ENCODE measurements around the gene SP7. TPM values are rescaled to one million over a fixed set of nuclear protein-coding genes. Genes with fewer than 3 reads are reported as not detected.

Gene SP7
- total and polyA plus RNA-seq, 10 of the 15 experiments (the other 5 are each of a cell fraction or from before 2014, with no cell fraction given), result 0.05 to 0.11 TPM; not detected in 8

GRCh38 chr12:53324779-53325510, 11.2 kb downstream of the SP7 start (continued):
- TF ChIP-seq BHLHE40 (IDR thresholded peaks at IDR 0.05; ENCODE audit: borderline replicate concordance in 1 of 2, low read depth in 2 of 2, low read length in 1 of 2), result peak; percentile 63 to 78; a peak in 3 of 4 replicates
- TF ChIP-seq BCL3 (IDR thresholded peaks at IDR 0.05; ENCODE audit: borderline replicate concordance, insufficient read depth, low read depth, low read length, poor library complexity, severe bottlenecking), result no peak
- TF ChIP-seq HDAC6 (IDR thresholded peaks at IDR 0.05; ENCODE audit: unreplicated experiment), result no peak
- no peak; the same call in 1 of the 2 replicates for TF ChIP-seq ELK1 (IDR thresholded peaks at IDR 0.05; ENCODE audit: low read depth, low read length)
- TF ChIP-seq NR2F1 (conservative IDR thresholded peaks at IDR 0.05), result peak; percentile 90
- no peak for TF ChIP-seq BMI1 (IDR thresholded peaks at IDR 0.05; ENCODE audit: borderline replicate concordance)
- TF ChIP-seq CREB1 (IDR thresholded peaks at IDR 0.05; ENCODE audit: low read depth), result 0 out of 2 replicates have a peak, but pooled peaks have one; percentile 13
- TF ChIP-seq SRF (IDR thresholded peaks at IDR 0.05; ENCODE audit: low read depth in 2 of 2, low read length in 2 of 2), result 0 out of 4 replicates have a peak, but pooled peaks of 1 of the 2 experiments have one; percentile 37
- no peak for TF ChIP-seq KAT2A (conservative IDR thresholded peaks at IDR 0.05; ENCODE audit: control insufficient read depth, low read depth, low read length)
- no peak for TF ChIP-seq NFYB (IDR thresholded peaks at IDR 0.05; ENCODE audit: insufficient read depth, low read depth, low read length)
- TF ChIP-seq E2F4 (IDR thresholded peaks at IDR 0.05; ENCODE audit: low read depth, low read length), result peak; percentile 63
- peak; percentile 32; the same call in 1 of the 2 replicates for TF ChIP-seq RFX5 (IDR thresholded peaks at IDR 0.05; ENCODE audit: low read depth, low read length)
